Suprapubic skin (tissue), 4 donors: ENCODE data around the gene TMEM236.

ENCODE experiments used
- EP300 ChIP-seq: sonication (generic); formaldehyde crosslinking; IDR thresholded peaks from one replicate; pipeline ENCODE4 v1.6.1; 2017; ENCODE audit warnings: antibody characterized with exemption
- POLR2AphosphoS5 ChIP-seq, 3 donors: sonication (generic); formaldehyde crosslinking; IDR thresholded peaks; one replicate each; pipeline ENCODE4 v1.6.1; 2017; ENCODE audit warnings: antibody characterized with exemption in 3 of 3
- TF ChIP-seq, protein P1 (sequence below), 2 donors: fragments of 200-600 bp in 1 of 2; fragments of 450-650 bp in 1 of 2; sonication (generic) in 1 of 2; IDR thresholded peaks; one replicate each; pipeline ENCODE4 v1.5.1; 2016 to 2019; ENCODE audit warnings: antibody characterized with exemption in 2 of 2, mild to moderate bottlenecking in 1 of 2, moderate library complexity in 1 of 2

- TF ChIP-seq POLR2AphosphoS5 (IDR thresholded peaks at IDR 0.05) (no peak), EP300 (no peak)
- TF ChIP-seq, protein P1, sequence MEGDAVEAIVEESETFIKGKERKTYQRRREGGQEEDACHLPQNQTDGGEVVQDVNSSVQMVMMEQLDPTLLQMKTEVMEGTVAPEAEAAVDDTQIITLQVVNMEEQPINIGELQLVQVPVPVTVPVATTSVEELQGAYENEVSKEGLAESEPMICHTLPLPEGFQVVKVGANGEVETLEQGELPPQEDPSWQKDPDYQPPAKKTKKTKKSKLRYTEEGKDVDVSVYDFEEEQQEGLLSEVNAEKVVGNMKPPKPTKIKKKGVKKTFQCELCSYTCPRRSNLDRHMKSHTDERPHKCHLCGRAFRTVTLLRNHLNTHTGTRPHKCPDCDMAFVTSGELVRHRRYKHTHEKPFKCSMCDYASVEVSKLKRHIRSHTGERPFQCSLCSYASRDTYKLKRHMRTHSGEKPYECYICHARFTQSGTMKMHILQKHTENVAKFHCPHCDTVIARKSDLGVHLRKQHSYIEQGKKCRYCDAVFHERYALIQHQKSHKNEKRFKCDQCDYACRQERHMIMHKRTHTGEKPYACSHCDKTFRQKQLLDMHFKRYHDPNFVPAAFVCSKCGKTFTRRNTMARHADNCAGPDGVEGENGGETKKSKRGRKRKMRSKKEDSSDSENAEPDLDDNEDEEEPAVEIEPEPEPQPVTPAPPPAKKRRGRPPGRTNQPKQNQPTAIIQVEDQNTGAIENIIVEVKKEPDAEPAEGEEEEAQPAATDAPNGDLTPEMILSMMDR (IDR thresholded peaks at IDR 0.05) = no peak
Observed at GRCh38 chr10:17821893-17822292, 69.9 kb downstream of the TMEM236 start.
